ENCODE results near the gene CPN1.
A peak's percentile ranks its signal among the peaks of the same experiment; 100 is the strongest.

CPN1 gene

GRCh38 chr10:100009793-100010676 is 71.6 kb downstream of the CPN1 start, which contains the start of gene DNMBP:
DNMBP (minus strand) TSS chr10:100009947; CDS start chr10:99972124, 37,823 bp downstream.
- no peaks in the 10 kb centered on the region for H3K9me3 ChIP-seq (ENCODE audit: control insufficient read depth, insufficient read depth, low read length)
- no peaks in the 10 kb centered on the region for H3K36me3 ChIP-seq (ENCODE audit: control insufficient read depth, insufficient read depth, low read length)
- DNase-seq (ENCODE audit: low read depth, low spot score): peak; percentile 22
- peaks cover 2% of the 10 kb centered on the region; the same call in 1 of the 2 replicates for H3K4me1 ChIP-seq (ENCODE audit: control insufficient read depth, insufficient read depth, low read length)
- H3K4me3 ChIP-seq (ENCODE audit: low read length): peak within 1 kb of the TSS; percentile 73; the same call in 1 of the 2 replicates
- no CpG with 5 or more reads among the region's 86 CpGs for WGBS (ENCODE audit: insufficient coverage, insufficient read length)
- H3K27me3 ChIP-seq (ENCODE audit: control insufficient read depth, insufficient read depth, low read length): no peaks in the 10 kb centered on the region
- H3K27ac ChIP-seq (ENCODE audit: low read length): no peak within 1 kb of the TSS

- WGBS (ENCODE audit: insufficient coverage, insufficient read length): no CpG with 5 or more reads among the region's 45 CpGs
- Histone ChIP-seq H3K4me1 (ENCODE audit: control insufficient read depth, insufficient read depth, low read length) (peaks cover 2% of the 10 kb centered on the region; the same call in 1 of the 2 replicates), H3K27me3 (ENCODE audit: control insufficient read depth, insufficient read depth, low read length) (no peaks in the 10 kb centered on the region), H3K9me3 (ENCODE audit: control insufficient read depth, insufficient read depth, low read length) (no peaks in the 10 kb centered on the region), H3K27ac (ENCODE audit: low read length) (no peak overlapping the region), H3K36me3 (ENCODE audit: control insufficient read depth, insufficient read depth, low read length) (no peaks in the 10 kb centered on the region), H3K4me3 (ENCODE audit: low read length) (peak overlapping the region; percentile 73; the same call in 1 of the 2 replicates)
- no peak for DNase-seq (ENCODE audit: low read depth, low spot score)
Observed at GRCh38 chr10:100009283-100009792, 72.3 kb downstream of the CPN1 start.

- Histone ChIP-seq H3K9me3 (ENCODE audit: control insufficient read depth, insufficient read depth, low read length) (no peaks in the 10 kb centered on the region), H3K27me3 (ENCODE audit: control insufficient read depth, insufficient read depth, low read length) (no peaks in the 10 kb centered on the region), H3K4me1 (ENCODE audit: control insufficient read depth, insufficient read depth, low read length) (peaks cover 2% of the 10 kb centered on the region; the same call in 1 of the 2 replicates), H3K27ac (ENCODE audit: low read length) (no peak overlapping the region), H3K36me3 (ENCODE audit: control insufficient read depth, insufficient read depth, low read length) (no peaks in the 10 kb centered on the region), H3K4me3 (ENCODE audit: low read length) (peak overlapping the region; percentile 73; the same call in 1 of the 2 replicates)
- no peak for DNase-seq (ENCODE audit: low read depth, low spot score)
- WGBS (ENCODE audit: insufficient coverage, insufficient read length): no CpG with 5 or more reads among the region's 9 CpGs
Observed at GRCh38 chr10:100008708-100009282, 72.9 kb downstream of the CPN1 start.

GRCh38 chr10:100008142-100008522 is 73.5 kb downstream of the CPN1 start:
- Histone ChIP-seq H3K27ac (ENCODE audit: low read length) (no peak overlapping the region), H3K9me3 (ENCODE audit: control insufficient read depth, insufficient read depth, low read length) (no peaks in the 10 kb centered on the region), H3K4me3 (ENCODE audit: low read length) (no peak overlapping the region), H3K36me3 (ENCODE audit: control insufficient read depth, insufficient read depth, low read length) (no peaks in the 10 kb centered on the region), H3K27me3 (ENCODE audit: control insufficient read depth, insufficient read depth, low read length) (no peaks in the 10 kb centered on the region), H3K4me1 (ENCODE audit: control insufficient read depth, insufficient read depth, low read length) (peaks cover 2% of the 10 kb centered on the region; the same call in 1 of the 2 replicates)
- DNase-seq (ENCODE audit: low read depth, low spot score): no peak
- no CpG with 5 or more reads among the region's 6 CpGs for WGBS (ENCODE audit: insufficient coverage, insufficient read length)

GRCh38 chr10:100007231-100008141 is 74.2 kb downstream of the CPN1 start:
- Histone ChIP-seq H3K4me1 (ENCODE audit: control insufficient read depth, insufficient read depth, low read length) (peaks cover 2% of the 10 kb centered on the region; the same call in 1 of the 2 replicates), H3K27ac (ENCODE audit: low read length) (no peak overlapping the region), H3K36me3 (ENCODE audit: control insufficient read depth, insufficient read depth, low read length) (no peaks in the 10 kb centered on the region), H3K4me3 (ENCODE audit: low read length) (no peak overlapping the region), H3K27me3 (ENCODE audit: control insufficient read depth, insufficient read depth, low read length) (no peaks in the 10 kb centered on the region), H3K9me3 (ENCODE audit: control insufficient read depth, insufficient read depth, low read length) (no peaks in the 10 kb centered on the region)
- no CpG with 5 or more reads among the region's 10 CpGs for WGBS (ENCODE audit: insufficient coverage, insufficient read length)
- DNase-seq (ENCODE audit: low read depth, low spot score): no peak

- no peak overlapping the region for H3K4me3 ChIP-seq (ENCODE audit: low read length)
- H3K9me3 ChIP-seq (ENCODE audit: control insufficient read depth, insufficient read depth, low read length): no peaks in the 10 kb centered on the region
- H3K36me3 ChIP-seq (ENCODE audit: control insufficient read depth, insufficient read depth, low read length): no peaks in the 10 kb centered on the region
- no peaks in the 10 kb centered on the region for H3K27me3 ChIP-seq (ENCODE audit: control insufficient read depth, insufficient read depth, low read length)
- no peak for DNase-seq (ENCODE audit: low read depth, low spot score)
- no peak overlapping the region for H3K27ac ChIP-seq (ENCODE audit: low read length)
- peaks cover 2% of the 10 kb centered on the region; the same call in 1 of the 2 replicates for H3K4me1 ChIP-seq (ENCODE audit: control insufficient read depth, insufficient read depth, low read length)
- WGBS (ENCODE audit: insufficient coverage, insufficient read length): no CpG with 5 or more reads among the region's 4 CpGs
Observed at GRCh38 chr10:100006243-100006886, 75.3 kb downstream of the CPN1 start.

GRCh38 chr10:100004805-100005510 is 76.7 kb downstream of the CPN1 start:
- H3K27ac ChIP-seq (ENCODE audit: low read length): no peak overlapping the region
- peaks cover 2% of the 10 kb centered on the region; the same call in 1 of the 2 replicates for H3K4me1 ChIP-seq (ENCODE audit: control insufficient read depth, insufficient read depth, low read length)
- no peaks in the 10 kb centered on the region for H3K36me3 ChIP-seq (ENCODE audit: control insufficient read depth, insufficient read depth, low read length)
- no peaks in the 10 kb centered on the region for H3K27me3 ChIP-seq (ENCODE audit: control insufficient read depth, insufficient read depth, low read length)
- WGBS (ENCODE audit: insufficient coverage, insufficient read length): no CpG with 5 or more reads among the region's 3 CpGs
- no peak overlapping the region for H3K4me3 ChIP-seq (ENCODE audit: low read length)
- H3K9me3 ChIP-seq (ENCODE audit: control insufficient read depth, insufficient read depth, low read length): no peaks in the 10 kb centered on the region
- DNase-seq (ENCODE audit: low read depth, low spot score): no peak

- WGBS (ENCODE audit: insufficient coverage, insufficient read length): no CpG with 5 or more reads among the region's 6 CpGs
- Histone ChIP-seq H3K9me3 (ENCODE audit: control insufficient read depth, insufficient read depth, low read length) (no peaks in the 10 kb centered on the region), H3K4me3 (ENCODE audit: low read length) (no peak overlapping the region), H3K36me3 (ENCODE audit: control insufficient read depth, insufficient read depth, low read length) (no peaks in the 10 kb centered on the region), H3K27me3 (ENCODE audit: control insufficient read depth, insufficient read depth, low read length) (no peaks in the 10 kb centered on the region), H3K4me1 (ENCODE audit: control insufficient read depth, insufficient read depth, low read length) (no peaks in the 10 kb centered on the region), H3K27ac (ENCODE audit: low read length) (no peak overlapping the region)
- no peak for DNase-seq (ENCODE audit: low read depth, low spot score)
Observed at GRCh38 chr10:100000109-100000644, 81.5 kb downstream of the CPN1 start.
